ENCODE measurements around the gene SNTG2.

Gene SNTG2

GRCh38 chr2:1249897-1250687 lies 299.4 kb downstream of the SNTG2 start:
- no peak for DNase-seq

DNA sequence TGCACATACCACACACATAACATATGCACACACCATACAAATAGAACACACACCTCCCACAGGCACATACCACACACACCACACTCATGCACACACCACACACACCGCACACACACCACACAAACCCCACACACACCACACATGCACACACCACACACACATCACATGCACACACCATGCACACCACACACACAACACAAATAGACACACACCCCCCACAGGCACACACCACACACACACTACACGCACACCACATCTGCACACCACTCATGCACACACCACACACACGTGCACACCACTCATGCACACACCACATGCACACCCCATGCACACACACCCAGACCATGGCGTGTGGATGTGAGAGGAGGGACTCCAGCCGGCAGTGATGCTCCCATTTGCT lies 300.9 kb downstream of the SNTG2 start:
- DNase-seq, result no peak

- DNase-seq, result no peak
Observed at GRCh38 chr2:1253629-1254028, 303.0 kb downstream of the SNTG2 start.

- no peak for DNase-seq
Observed at GRCh38 chr2:1254662-1255343, 304.2 kb downstream of the SNTG2 start.

- DNase-seq, result no peak
Observed at GRCh38 chr2:1256632-1257324, 306.1 kb downstream of the SNTG2 start.

GRCh38 chr2:1257334-1257733 lies 306.7 kb downstream of the SNTG2 start:
- DNase-seq, result no peak

DNA sequence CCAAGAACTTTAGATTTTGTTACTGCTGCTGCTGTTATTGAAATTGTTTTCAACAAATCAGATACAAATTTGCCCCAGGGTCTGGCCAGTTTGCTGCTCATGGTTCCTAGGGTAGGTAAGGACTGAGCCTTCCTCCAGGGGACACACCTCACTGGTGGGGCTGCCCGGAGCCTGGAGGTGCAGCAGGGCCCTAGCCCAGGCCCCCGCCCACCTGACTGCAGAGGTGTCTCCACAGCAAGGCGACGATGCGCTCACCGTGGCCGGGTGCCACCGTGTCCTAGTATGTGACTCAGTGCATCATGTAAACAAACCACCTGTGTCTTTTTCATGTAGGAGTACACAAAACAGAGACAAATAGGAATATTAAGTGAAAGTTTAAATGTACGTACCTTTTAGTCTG lies 309.1 kb downstream of the SNTG2 start:
- DNase-seq, result no peak

GRCh38 chr2:1262609-1263008 lies 312.0 kb downstream of the SNTG2 start:
- DNase-seq, result no peak

DNA sequence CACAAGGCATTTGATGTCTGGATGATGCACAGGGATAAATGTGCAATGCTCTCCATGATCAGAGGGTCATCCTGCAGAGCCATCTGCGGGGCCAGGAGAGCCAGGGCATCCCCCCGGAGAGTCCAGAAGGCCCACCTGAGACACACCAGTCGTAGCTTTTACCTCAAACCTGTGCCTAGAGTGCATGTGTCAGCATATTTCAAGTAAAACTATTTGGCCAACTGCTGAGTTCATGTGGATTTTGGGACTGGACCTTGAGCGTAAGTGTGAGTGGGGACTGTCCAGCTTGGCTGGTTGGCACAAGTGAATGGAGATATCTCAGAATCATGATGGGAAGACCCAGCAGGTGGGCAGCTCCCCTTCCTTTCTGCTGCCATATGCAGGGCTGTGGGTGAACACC lies 314.8 kb downstream of the SNTG2 start:
- no peak for DNase-seq

DNA sequence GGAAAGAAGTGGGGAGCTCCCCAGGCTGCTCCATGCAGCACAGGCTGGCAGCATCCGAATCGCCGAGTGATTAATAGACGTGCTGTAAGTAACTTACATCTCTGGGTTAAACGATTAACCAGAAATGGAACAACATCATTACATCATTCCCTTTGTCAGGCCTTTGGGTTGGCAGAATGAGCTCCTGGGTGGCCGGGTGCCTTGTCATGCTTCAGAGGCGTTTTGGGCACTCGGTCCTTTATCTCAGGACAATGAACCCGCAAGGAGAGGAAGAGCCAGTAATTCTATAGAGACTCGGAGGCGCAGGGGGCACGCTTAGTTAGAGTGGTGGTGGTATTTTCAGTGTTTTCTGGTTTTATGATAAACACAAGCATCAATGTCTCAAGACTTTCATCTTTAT lies 315.7 kb downstream of the SNTG2 start:
- no peak for DNase-seq

DNA sequence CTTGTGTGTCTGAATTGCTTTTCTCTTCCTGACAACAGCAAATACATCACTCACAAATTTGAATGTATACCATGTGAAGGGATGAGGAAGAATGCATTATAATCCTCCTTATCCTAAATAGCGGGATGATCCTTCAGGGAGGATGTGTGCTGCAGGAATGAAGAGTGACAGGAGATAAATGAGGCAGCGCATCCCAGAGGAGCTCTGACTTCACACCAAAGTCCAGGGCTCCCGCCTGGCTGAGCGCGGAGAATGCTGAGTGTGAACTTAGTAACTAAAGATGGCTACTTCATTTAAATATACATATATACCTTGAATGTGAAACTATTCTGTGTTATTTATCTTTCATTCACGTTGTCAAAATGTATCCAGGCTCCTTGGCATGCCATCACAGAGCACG lies 317.4 kb downstream of the SNTG2 start:
- DNase-seq, result no peak

GRCh38 chr2:1269812-1270211 lies 319.2 kb downstream of the SNTG2 start:
- DNase-seq, result no peak

GRCh38 chr2:1272835-1273234 lies 322.2 kb downstream of the SNTG2 start:
- no peak for DNase-seq

DNA sequence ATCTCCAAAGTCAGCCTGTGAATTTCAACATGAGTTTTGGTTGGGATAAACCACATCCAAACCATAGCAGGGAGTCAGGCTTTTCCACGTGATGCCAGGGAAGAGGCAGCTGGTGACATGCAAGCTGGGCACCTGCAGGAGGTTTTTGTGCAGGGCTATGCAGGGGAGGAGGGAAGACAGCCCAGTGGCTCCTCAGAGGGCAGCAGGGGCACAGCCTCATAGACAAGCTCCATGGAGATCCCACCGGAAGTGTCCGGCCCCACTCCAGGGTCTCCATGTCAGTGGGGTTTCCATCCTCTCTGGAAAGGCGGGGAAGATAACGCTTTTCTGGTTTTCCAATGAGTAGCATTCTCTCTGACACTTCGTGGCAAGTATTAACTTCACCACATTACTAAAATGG lies 327.0 kb downstream of the SNTG2 start:
- no peak for DNase-seq

- no peak for DNase-seq
Observed at GRCh38 chr2:1278125-1278524, 327.5 kb downstream of the SNTG2 start.

GRCh38 chr2:1278861-1279260 lies 328.2 kb downstream of the SNTG2 start:
- DNase-seq, result no peak

- no peak for DNase-seq
Observed at GRCh38 chr2:1282552-1282951, 331.9 kb downstream of the SNTG2 start.

GRCh38 chr2:1283020-1283801 lies 332.6 kb downstream of the SNTG2 start:
- DNase-seq, result no peak

GRCh38 chr2:1283871-1284270 lies 333.2 kb downstream of the SNTG2 start:
- no peak for DNase-seq

GRCh38 chr2:1286929-1287328 lies 336.3 kb downstream of the SNTG2 start:
- no peak for DNase-seq

- DNase-seq, result no peak
Observed at GRCh38 chr2:1287427-1287826, 336.8 kb downstream of the SNTG2 start.

DNA sequence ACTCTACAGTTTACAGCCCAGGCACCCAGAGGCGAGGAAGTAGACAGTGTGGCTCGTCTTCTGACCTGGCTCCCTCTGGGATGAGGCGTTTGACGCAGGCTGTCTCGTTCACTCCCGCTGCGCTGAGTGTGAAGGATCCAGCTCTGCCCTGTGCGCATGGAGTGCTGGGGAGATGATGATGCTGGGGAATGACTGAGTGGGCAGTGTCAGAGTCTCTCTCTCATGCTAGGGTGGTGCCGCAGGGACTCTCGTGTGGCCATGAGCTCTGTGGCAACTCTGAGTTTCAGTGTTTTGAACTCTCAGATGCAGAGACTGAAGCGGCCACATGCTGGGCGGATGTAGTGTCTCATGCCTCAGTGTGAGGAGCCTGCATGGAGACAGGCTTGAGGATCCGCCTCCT lies 344.3 kb downstream of the SNTG2 start:
- no peak for DNase-seq

- no peak for DNase-seq
Observed at GRCh38 chr2:1295740-1296139, 345.1 kb downstream of the SNTG2 start.
